ENCODE results near the gene EXD2.

EXD2 gene

GRCh38 chr14:69259168-69259526 is 67.8 kb downstream of the EXD2 start:
- Histone ChIP-seq H2BK120ac (ENCODE audit: insufficient read depth, low read length, poor library complexity) (no peak overlapping the region), H3K23ac (ENCODE audit: low read length) (no peak overlapping the region), H2BK5ac (ENCODE audit: low read depth, low read length, poor library complexity) (no peak overlapping the region), H4K91ac (ENCODE audit: low read depth, low read length) (no peak overlapping the region), H2AFZ (ENCODE audit: insufficient read depth, low read length, poor library complexity) (no peak overlapping the region), H3K27me3 (ENCODE audit: insufficient read depth, low read length) (peaks cover 40% of the 10 kb centered on the region), H4K12ac (ENCODE audit: low read depth, low read length) (no peak overlapping the region), H2AK5ac (ENCODE audit: low read length) (no peak overlapping the region), H3K4me3 (ENCODE audit: low read depth, low read length) (peak overlapping the region; percentile 64), H3K79me1 (ENCODE audit: low read length) (no peaks in the 10 kb centered on the region), H3K9me3 (ENCODE audit: insufficient read depth, low read depth, low read length) (peaks cover 2% of the 10 kb centered on the region), H3K14ac (ENCODE audit: low read length) (no peak overlapping the region), H3K4me1 (ENCODE audit: control insufficient read depth in 1 of 2, insufficient read depth in 2 of 2, low read length in 2 of 2) (peaks cover 10 to 13% of the 10 kb centered on the region in 2 experiments), H2BK12ac (ENCODE audit: low read length) (no peak overlapping the region), H3K9ac (ENCODE audit: low read length) (no peak overlapping the region), H3K18ac (ENCODE audit: low read length) (no peak overlapping the region), H3K27ac (ENCODE audit: low read depth, low read length) (no peak overlapping the region), H3K4ac (ENCODE audit: low read depth, low read length) (no peak overlapping the region), H4K8ac (ENCODE audit: low read depth, low read length) (no peak overlapping the region), H3K36me3 (ENCODE audit: control insufficient read depth in 1 of 2, insufficient read depth in 2 of 2, low read length in 2 of 2) (no peaks in the 10 kb centered on the region), H3K4me2 (ENCODE audit: low read length) (peak overlapping the region; percentile 94), H3K79me2 (ENCODE audit: control insufficient read depth, insufficient read depth, low read length, poor library complexity) (no peaks in the 10 kb centered on the region)
- no peak for DNase-seq
- WGBS (ENCODE audit: extremely low coverage, insufficient coverage, insufficient read length): no CpG with 5 or more reads among the region's 14 CpGs

- peak within 1 kb of the TSS; percentile 94 for H3K4me2 ChIP-seq (ENCODE audit: low read length)
- H2AFZ ChIP-seq (ENCODE audit: insufficient read depth, low read length, poor library complexity): no peak within 1 kb of the TSS
- H4K91ac ChIP-seq (ENCODE audit: low read depth, low read length): no peak within 1 kb of the TSS
- H3K4me3 ChIP-seq (ENCODE audit: low read depth, low read length): peak within 1 kb of the TSS; percentile 70
- H2AK5ac ChIP-seq (ENCODE audit: low read length): no peak within 1 kb of the TSS
- no peaks in the 10 kb centered on the region for H3K36me3 ChIP-seq (ENCODE audit: control insufficient read depth in 1 of 2, insufficient read depth in 2 of 2, low read length in 2 of 2)
- no peak within 1 kb of the TSS for H3K4ac ChIP-seq (ENCODE audit: low read depth, low read length)
- H3K18ac ChIP-seq (ENCODE audit: low read length): no peak within 1 kb of the TSS
- no CpG with 5 or more reads among the region's 74 CpGs for WGBS (ENCODE audit: extremely low coverage, insufficient coverage, insufficient read length)
- no peak within 1 kb of the TSS for H3K14ac ChIP-seq (ENCODE audit: low read length)
- H3K9ac ChIP-seq (ENCODE audit: low read length): no peak within 1 kb of the TSS
- peaks cover 2% of the 10 kb centered on the region for H3K9me3 ChIP-seq (ENCODE audit: insufficient read depth, low read depth, low read length)
- no peak within 1 kb of the TSS for H4K8ac ChIP-seq (ENCODE audit: low read depth, low read length)
- no peak within 1 kb of the TSS for H2BK12ac ChIP-seq (ENCODE audit: low read length)
- no peak within 1 kb of the TSS for H3K27ac ChIP-seq (ENCODE audit: low read depth, low read length)
- peaks cover 40% of the 10 kb centered on the region for H3K27me3 ChIP-seq (ENCODE audit: insufficient read depth, low read length)
- DNase-seq: peak in 1 of 2 donors; percentile 19
- H3K23ac ChIP-seq (ENCODE audit: low read length): no peak within 1 kb of the TSS
- no peak within 1 kb of the TSS for H2BK120ac ChIP-seq (ENCODE audit: insufficient read depth, low read length, poor library complexity)
- peaks cover 10 to 13% of the 10 kb centered on the region in 2 experiments for H3K4me1 ChIP-seq (ENCODE audit: control insufficient read depth in 1 of 2, insufficient read depth in 2 of 2, low read length in 2 of 2)
- H4K12ac ChIP-seq (ENCODE audit: low read depth, low read length): no peak within 1 kb of the TSS
- H2BK5ac ChIP-seq (ENCODE audit: low read depth, low read length, poor library complexity): no peak within 1 kb of the TSS
- H3K79me1 ChIP-seq (ENCODE audit: low read length): no peaks in the 10 kb centered on the region
- no peaks in the 10 kb centered on the region for H3K79me2 ChIP-seq (ENCODE audit: control insufficient read depth, insufficient read depth, low read length, poor library complexity)
These were observed 68.4 kb downstream of the EXD2 start, which contains the start of gene GALNT16 for GRCh38 chr14:69259527-69260189. Gene GALNT16 (plus strand): TSS chr14:69260158. CDS start chr14:69260291, 133 bp downstream.

- H2BK12ac ChIP-seq (ENCODE audit: low read length): no peak overlapping the region
- peak in 1 of 2 donors; percentile 2 for DNase-seq
- no peak overlapping the region for H3K23ac ChIP-seq (ENCODE audit: low read length)
- H2BK5ac ChIP-seq (ENCODE audit: low read depth, low read length, poor library complexity): no peak overlapping the region
- peaks cover 40% of the 10 kb centered on the region for H3K27me3 ChIP-seq (ENCODE audit: insufficient read depth, low read length)
- no peaks in the 10 kb centered on the region for H3K79me2 ChIP-seq (ENCODE audit: control insufficient read depth, insufficient read depth, low read length, poor library complexity)
- H2AK5ac ChIP-seq (ENCODE audit: low read length): no peak overlapping the region
- H3K14ac ChIP-seq (ENCODE audit: low read length): no peak overlapping the region
- H3K9ac ChIP-seq (ENCODE audit: low read length): no peak overlapping the region
- peaks cover 10 to 13% of the 10 kb centered on the region in 2 experiments for H3K4me1 ChIP-seq (ENCODE audit: control insufficient read depth in 1 of 2, insufficient read depth in 2 of 2, low read length in 2 of 2)
- H3K4me3 ChIP-seq (ENCODE audit: low read depth, low read length): peak overlapping the region; percentile 70
- no peak overlapping the region for H4K12ac ChIP-seq (ENCODE audit: low read depth, low read length)
- no peak overlapping the region for H3K27ac ChIP-seq (ENCODE audit: low read depth, low read length)
- H3K18ac ChIP-seq (ENCODE audit: low read length): no peak overlapping the region
- no peak overlapping the region for H2BK120ac ChIP-seq (ENCODE audit: insufficient read depth, low read length, poor library complexity)
- peaks cover 2% of the 10 kb centered on the region for H3K9me3 ChIP-seq (ENCODE audit: insufficient read depth, low read depth, low read length)
- no peaks in the 10 kb centered on the region for H3K79me1 ChIP-seq (ENCODE audit: low read length)
- no peak overlapping the region for H3K4ac ChIP-seq (ENCODE audit: low read depth, low read length)
- peak overlapping the region; percentile 94 for H3K4me2 ChIP-seq (ENCODE audit: low read length)
- H3K36me3 ChIP-seq (ENCODE audit: control insufficient read depth in 1 of 2, insufficient read depth in 2 of 2, low read length in 2 of 2): no peaks in the 10 kb centered on the region
- WGBS (ENCODE audit: extremely low coverage, insufficient coverage, insufficient read length): no CpG with 5 or more reads among the region's 78 CpGs
- H4K91ac ChIP-seq (ENCODE audit: low read depth, low read length): no peak overlapping the region
- no peak overlapping the region for H2AFZ ChIP-seq (ENCODE audit: insufficient read depth, low read length, poor library complexity)
- no peak overlapping the region for H4K8ac ChIP-seq (ENCODE audit: low read depth, low read length)
These were observed 69.0 kb downstream of the EXD2 start for GRCh38 chr14:69260190-69260860.

- H4K8ac ChIP-seq (ENCODE audit: low read depth, low read length): no peak overlapping the region
- no peak overlapping the region for H4K12ac ChIP-seq (ENCODE audit: low read depth, low read length)
- peaks cover 10 to 13% of the 10 kb centered on the region in 2 experiments for H3K4me1 ChIP-seq (ENCODE audit: control insufficient read depth in 1 of 2, insufficient read depth in 2 of 2, low read length in 2 of 2)
- peaks cover 40% of the 10 kb centered on the region for H3K27me3 ChIP-seq (ENCODE audit: insufficient read depth, low read length)
- H2AFZ ChIP-seq (ENCODE audit: insufficient read depth, low read length, poor library complexity): no peak overlapping the region
- DNase-seq: peak in 1 of 2 donors; percentile 20
- no peak overlapping the region for H4K91ac ChIP-seq (ENCODE audit: low read depth, low read length)
- H2BK5ac ChIP-seq (ENCODE audit: low read depth, low read length, poor library complexity): no peak overlapping the region
- no peak overlapping the region for H2AK5ac ChIP-seq (ENCODE audit: low read length)
- H3K9ac ChIP-seq (ENCODE audit: low read length): no peak overlapping the region
- H2BK12ac ChIP-seq (ENCODE audit: low read length): no peak overlapping the region
- H3K9me3 ChIP-seq (ENCODE audit: insufficient read depth, low read depth, low read length): peaks cover 2% of the 10 kb centered on the region
- H3K36me3 ChIP-seq (ENCODE audit: control insufficient read depth in 1 of 2, insufficient read depth in 2 of 2, low read length in 2 of 2): no peaks in the 10 kb centered on the region
- H2BK120ac ChIP-seq (ENCODE audit: insufficient read depth, low read length, poor library complexity): no peak overlapping the region
- no CpG with 5 or more reads among the region's 64 CpGs for WGBS (ENCODE audit: extremely low coverage, insufficient coverage, insufficient read length)
- no peak overlapping the region for H3K23ac ChIP-seq (ENCODE audit: low read length)
- no peaks in the 10 kb centered on the region for H3K79me2 ChIP-seq (ENCODE audit: control insufficient read depth, insufficient read depth, low read length, poor library complexity)
- H3K14ac ChIP-seq (ENCODE audit: low read length): no peak overlapping the region
- H3K18ac ChIP-seq (ENCODE audit: low read length): no peak overlapping the region
- H3K4ac ChIP-seq (ENCODE audit: low read depth, low read length): no peak overlapping the region
- peak overlapping the region; percentile 94 for H3K4me2 ChIP-seq (ENCODE audit: low read length)
- H3K4me3 ChIP-seq (ENCODE audit: low read depth, low read length): peak overlapping the region; percentile 70
- no peaks in the 10 kb centered on the region for H3K79me1 ChIP-seq (ENCODE audit: low read length)
- no peak overlapping the region for H3K27ac ChIP-seq (ENCODE audit: low read depth, low read length)
These were observed 69.7 kb downstream of the EXD2 start for GRCh38 chr14:69260861-69261564.

Data from trophoblast cell (in vitro differentiated cells and primary cell).